Measurements from ENCODE around the gene VSIG8.

Gene VSIG8

DNA sequence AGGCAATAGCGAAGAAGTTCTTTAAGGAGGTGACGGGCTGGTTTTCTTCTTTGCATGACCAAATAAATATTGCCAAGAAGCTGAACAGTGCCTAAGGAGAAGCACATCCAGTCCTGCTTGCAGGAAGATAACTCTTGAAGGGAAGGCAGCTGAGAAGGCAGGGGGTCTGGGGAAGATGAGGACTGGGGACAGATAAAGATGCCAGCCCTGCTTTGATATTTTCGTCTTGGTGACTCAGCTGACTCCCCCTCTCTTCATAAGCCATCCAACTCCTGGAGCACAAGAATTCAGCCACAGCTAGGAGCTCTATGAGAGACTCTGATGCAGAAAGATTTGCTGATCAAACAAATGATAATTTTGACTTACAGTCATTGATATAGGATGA is 34.1 kb upstream of the VSIG8 start:
- DNase-seq: no peak
- H3K27me3 Mint-ChIP-seq (ENCODE audit: low read depth, poor library complexity): peaks cover 31% of the 10 kb centered on the region
- no peaks in the 10 kb centered on the region for H3K9me3 Mint-ChIP-seq
- H3K36me3 Mint-ChIP-seq (ENCODE audit: low read depth): no peaks in the 10 kb centered on the region
- H3K4me1 Mint-ChIP-seq: peaks cover 25% of the 10 kb centered on the region
- no peak overlapping the region for H3K4me3 Mint-ChIP-seq
- H3K27ac Mint-ChIP-seq: no peak overlapping the region
- no peak for TF ChIP-seq CTCF (IDR thresholded peaks at IDR 0.05)

- H3K4me3 Mint-ChIP-seq: no peak overlapping the region
- H3K27me3 Mint-ChIP-seq (ENCODE audit: low read depth, poor library complexity): peaks cover 31% of the 10 kb centered on the region
- DNase-seq: no peak
- no peaks in the 10 kb centered on the region for H3K9me3 Mint-ChIP-seq
- no peaks in the 10 kb centered on the region for H3K36me3 Mint-ChIP-seq (ENCODE audit: low read depth)
- H3K4me1 Mint-ChIP-seq: peaks cover 22% of the 10 kb centered on the region
- no peak for TF ChIP-seq CTCF (IDR thresholded peaks at IDR 0.05)
- no peak overlapping the region for H3K27ac Mint-ChIP-seq
These were observed 33.5 kb upstream of the VSIG8 start for GRCh38 chr1:159895836-159896545.

DNA sequence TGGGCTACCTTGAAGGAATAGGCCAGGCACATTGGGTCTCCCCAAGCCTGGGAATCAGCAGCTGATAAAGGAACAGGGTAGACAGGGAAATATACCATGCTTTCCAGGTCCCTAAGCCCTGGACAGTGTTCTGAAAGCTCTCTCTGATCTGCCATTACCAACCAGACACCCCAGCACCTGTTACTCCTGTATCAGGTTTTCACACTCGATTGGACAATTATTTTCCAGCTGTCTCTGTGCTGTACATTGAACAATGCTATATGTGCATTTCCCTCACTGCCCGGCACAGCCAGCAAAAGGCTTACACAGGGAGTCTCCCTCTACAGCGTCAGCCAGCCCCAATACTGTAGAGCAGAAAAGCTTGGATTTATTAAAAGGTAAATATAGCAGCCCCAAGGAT is 32.8 kb upstream of the VSIG8 start:
- Mint-ChIP-seq H3K9me3 (no peaks in the 10 kb centered on the region), H3K4me3 (no peak overlapping the region), H3K36me3 (ENCODE audit: low read depth) (no peaks in the 10 kb centered on the region), H3K4me1 (peaks cover 15% of the 10 kb centered on the region), H3K27me3 (ENCODE audit: low read depth, poor library complexity) (peaks cover 24% of the 10 kb centered on the region), H3K27ac (no peak overlapping the region)
- DNase-seq: no peak
- TF ChIP-seq CTCF (IDR thresholded peaks at IDR 0.05): no peak

GRCh38 chr1:159892944-159893343 is 30.5 kb upstream of the VSIG8 start:
- Mint-ChIP-seq H3K4me1 (peaks cover 7% of the 10 kb centered on the region), H3K27ac (no peak overlapping the region), H3K9me3 (no peaks in the 10 kb centered on the region), H3K27me3 (ENCODE audit: low read depth, poor library complexity) (peaks cover 11% of the 10 kb centered on the region), H3K36me3 (ENCODE audit: low read depth) (no peaks in the 10 kb centered on the region), H3K4me3 (no peak overlapping the region)
- no peak for TF ChIP-seq CTCF (IDR thresholded peaks at IDR 0.05)
- DNase-seq: no peak

- Mint-ChIP-seq H3K9me3 (no peaks in the 10 kb centered on the region), H3K4me1 (peaks cover 7% of the 10 kb centered on the region), H3K4me3 (no peak overlapping the region), H3K27ac (no peak overlapping the region), H3K36me3 (ENCODE audit: low read depth) (no peaks in the 10 kb centered on the region), H3K27me3 (ENCODE audit: low read depth, poor library complexity) (peaks cover 12% of the 10 kb centered on the region)
- TF ChIP-seq CTCF (IDR thresholded peaks at IDR 0.05): peak; percentile 49
- DNase-seq: peak; percentile 44
These were observed 29.1 kb upstream of the VSIG8 start for GRCh38 chr1:159891275-159892157.
